ENCODE data around the gene CCDC13. TPM values are rescaled to one million over a fixed set of nuclear protein-coding genes. Genes with fewer than 3 reads are reported as not detected.

CCDC13 gene
- total RNA-seq, 4 donors from 2014 or later, result 1.2 to 5.3 (median 3.9) TPM

DNA sequence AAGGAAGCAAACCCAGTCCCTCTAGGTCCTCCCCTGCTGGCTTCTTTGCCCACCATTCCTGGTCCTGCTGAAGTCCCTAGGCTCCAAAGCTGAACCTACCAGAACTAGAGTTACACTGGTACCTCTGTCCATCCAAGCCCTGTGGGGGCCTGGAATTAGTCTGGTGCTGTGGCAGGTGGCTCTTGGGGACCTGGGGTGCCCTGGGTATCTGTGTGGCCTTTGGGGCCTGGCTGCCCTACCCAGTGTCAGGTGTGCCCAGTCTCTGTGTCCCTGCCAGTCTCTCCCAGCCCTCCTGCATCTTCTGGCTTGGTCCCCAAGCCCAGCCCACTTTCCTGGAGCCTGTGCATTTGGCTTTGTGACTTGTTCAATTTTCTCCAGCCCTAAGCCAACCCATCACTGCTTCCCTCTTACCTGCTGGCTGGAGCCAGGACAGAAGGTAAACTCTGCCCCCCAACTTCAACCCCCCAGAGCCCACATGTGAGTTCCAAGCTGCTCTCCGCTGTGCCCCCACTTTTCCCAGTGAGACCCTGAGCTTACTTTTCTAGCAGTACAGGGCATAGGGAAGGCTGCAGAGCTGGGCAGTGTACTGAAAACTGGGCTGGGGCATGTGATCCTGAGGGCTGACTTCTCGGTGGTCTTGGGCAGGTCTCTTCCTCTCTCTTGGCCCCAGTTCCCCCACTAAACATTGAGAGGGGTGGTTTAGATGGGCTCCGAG lies 42.2 kb downstream of the CCDC13 start:
- DNase-seq (ENCODE audit: extremely low spot score), result no peak
- no peaks in the 10 kb centered on the region for H3K27me3 ChIP-seq
- H3K4me1 ChIP-seq, result peaks cover 0 to 11% (median 8%) of the 10 kb centered on the region in 4 donors
- peak overlapping the region in 1 of 4 donors; percentile 7 for H3K27ac ChIP-seq (replicated peaks in 1 of 4)
- H3K4me3 ChIP-seq, result no peak overlapping the region
- H3K9me3 ChIP-seq, result no peaks in the 10 kb centered on the region
- 91% methylated on average over 3 of the region's 3 CpGs for WGBS
- intact Hi-C loops (cut with DNase I), result no loop called here
- no peaks in the 10 kb centered on the region for H3K36me3 ChIP-seq
- no peak for TF ChIP-seq EP300 (IDR thresholded peaks at IDR 0.05)

DNA sequence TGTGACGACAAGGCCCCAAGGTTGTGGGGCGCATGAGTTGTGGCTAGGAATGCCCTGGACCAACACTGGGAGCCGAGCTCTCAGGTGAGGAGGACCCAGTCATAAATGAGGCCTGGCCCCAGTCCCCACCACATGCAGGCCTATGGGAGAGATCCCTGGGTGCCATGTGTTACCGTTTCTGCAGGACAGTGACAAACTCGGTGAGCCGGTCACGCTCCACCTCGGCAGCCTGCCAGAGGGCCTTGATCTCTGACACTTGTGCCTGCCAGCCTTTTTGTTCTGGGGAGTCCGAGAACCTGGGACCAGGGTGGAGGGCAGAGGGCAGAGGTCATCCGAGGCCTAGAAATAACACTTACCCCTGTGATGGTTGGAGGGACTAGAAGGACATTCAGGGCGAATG lies 42.8 kb downstream of the CCDC13 start:
- Histone ChIP-seq H3K27me3 (no peaks in the 10 kb centered on the region), H3K9me3 (no peaks in the 10 kb centered on the region), H3K27ac (replicated peaks in 1 of 4) (no peak overlapping the region), H3K36me3 (no peaks in the 10 kb centered on the region), H3K4me1 (peaks cover 0 to 11% (median 8%) of the 10 kb centered on the region in 4 donors), H3K4me3 (no peak overlapping the region)
- no peak for DNase-seq (ENCODE audit: extremely low spot score)
- intact Hi-C loops (cut with DNase I), result no loop called here
- WGBS, result 76% methylated on average over 6 of the region's 11 CpGs
- TF ChIP-seq POLR2A (IDR thresholded peaks at IDR 0.05; ENCODE audit: low read depth), result no peak
- TF ChIP-seq, protein P1, sequence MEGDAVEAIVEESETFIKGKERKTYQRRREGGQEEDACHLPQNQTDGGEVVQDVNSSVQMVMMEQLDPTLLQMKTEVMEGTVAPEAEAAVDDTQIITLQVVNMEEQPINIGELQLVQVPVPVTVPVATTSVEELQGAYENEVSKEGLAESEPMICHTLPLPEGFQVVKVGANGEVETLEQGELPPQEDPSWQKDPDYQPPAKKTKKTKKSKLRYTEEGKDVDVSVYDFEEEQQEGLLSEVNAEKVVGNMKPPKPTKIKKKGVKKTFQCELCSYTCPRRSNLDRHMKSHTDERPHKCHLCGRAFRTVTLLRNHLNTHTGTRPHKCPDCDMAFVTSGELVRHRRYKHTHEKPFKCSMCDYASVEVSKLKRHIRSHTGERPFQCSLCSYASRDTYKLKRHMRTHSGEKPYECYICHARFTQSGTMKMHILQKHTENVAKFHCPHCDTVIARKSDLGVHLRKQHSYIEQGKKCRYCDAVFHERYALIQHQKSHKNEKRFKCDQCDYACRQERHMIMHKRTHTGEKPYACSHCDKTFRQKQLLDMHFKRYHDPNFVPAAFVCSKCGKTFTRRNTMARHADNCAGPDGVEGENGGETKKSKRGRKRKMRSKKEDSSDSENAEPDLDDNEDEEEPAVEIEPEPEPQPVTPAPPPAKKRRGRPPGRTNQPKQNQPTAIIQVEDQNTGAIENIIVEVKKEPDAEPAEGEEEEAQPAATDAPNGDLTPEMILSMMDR (IDR thresholded peaks at IDR 0.05), result no peak
- no peak for TF ChIP-seq EP300 (IDR thresholded peaks at IDR 0.05)
- no peak for TF ChIP-seq POLR2AphosphoS5 (IDR thresholded peaks at IDR 0.05)

DNA sequence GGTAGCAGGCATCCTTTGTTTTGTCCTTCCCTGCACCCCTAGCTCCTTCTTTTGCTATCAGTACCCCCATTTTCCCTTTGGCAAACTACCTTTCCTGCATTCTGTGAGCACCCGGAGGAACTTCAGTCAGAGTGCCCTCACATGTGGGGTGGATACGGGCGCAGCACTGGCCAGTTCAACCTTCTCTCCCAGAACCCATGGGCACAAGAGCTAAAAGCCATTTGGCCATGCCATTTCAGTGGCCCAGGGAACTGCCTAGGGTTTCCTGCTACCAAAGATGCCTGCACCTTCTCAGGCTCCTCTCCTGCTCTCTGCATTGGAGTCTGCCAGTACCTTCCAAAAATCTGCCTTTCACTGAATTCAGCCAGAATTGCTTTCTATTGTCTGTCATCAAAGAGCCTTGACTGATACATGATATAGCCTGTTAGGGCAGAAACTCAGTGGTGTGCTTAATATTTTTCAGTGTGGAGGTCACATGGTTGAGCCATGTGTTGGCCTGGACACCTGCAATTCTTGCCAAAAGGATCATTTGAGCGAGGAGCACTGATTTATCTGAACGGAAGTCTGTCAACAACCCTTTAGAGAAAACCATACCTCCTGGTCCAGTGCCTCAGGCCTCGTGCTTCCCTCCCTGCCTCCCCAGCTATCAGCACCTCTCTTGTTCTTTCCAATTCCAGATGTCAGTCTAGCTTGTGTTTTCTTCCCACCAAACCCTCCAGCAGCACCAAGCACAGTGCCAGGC lies 43.5 kb downstream of the CCDC13 start:
- H3K9me3 ChIP-seq, result no peaks in the 10 kb centered on the region
- intact Hi-C loops (cut with DNase I), result no loop called here
- 71% methylated on average over 6 of the region's 6 CpGs for WGBS
- H3K4me3 ChIP-seq, result no peak overlapping the region
- TF ChIP-seq POLR2AphosphoS5 (IDR thresholded peaks at IDR 0.05), result no peak
- TF ChIP-seq POLR2A (IDR thresholded peaks at IDR 0.05; ENCODE audit: low read depth), result no peak
- TF ChIP-seq EP300 (IDR thresholded peaks at IDR 0.05), result no peak
- TF ChIP-seq, protein P1 (IDR thresholded peaks at IDR 0.05), result no peak
- no peaks in the 10 kb centered on the region for H3K36me3 ChIP-seq
- peaks cover 0 to 11% (median 8%) of the 10 kb centered on the region in 4 donors for H3K4me1 ChIP-seq
- no peak for DNase-seq (ENCODE audit: extremely low spot score)
- H3K27me3 ChIP-seq, result no peaks in the 10 kb centered on the region
- H3K27ac ChIP-seq (replicated peaks in 1 of 4), result no peak overlapping the region

DNA sequence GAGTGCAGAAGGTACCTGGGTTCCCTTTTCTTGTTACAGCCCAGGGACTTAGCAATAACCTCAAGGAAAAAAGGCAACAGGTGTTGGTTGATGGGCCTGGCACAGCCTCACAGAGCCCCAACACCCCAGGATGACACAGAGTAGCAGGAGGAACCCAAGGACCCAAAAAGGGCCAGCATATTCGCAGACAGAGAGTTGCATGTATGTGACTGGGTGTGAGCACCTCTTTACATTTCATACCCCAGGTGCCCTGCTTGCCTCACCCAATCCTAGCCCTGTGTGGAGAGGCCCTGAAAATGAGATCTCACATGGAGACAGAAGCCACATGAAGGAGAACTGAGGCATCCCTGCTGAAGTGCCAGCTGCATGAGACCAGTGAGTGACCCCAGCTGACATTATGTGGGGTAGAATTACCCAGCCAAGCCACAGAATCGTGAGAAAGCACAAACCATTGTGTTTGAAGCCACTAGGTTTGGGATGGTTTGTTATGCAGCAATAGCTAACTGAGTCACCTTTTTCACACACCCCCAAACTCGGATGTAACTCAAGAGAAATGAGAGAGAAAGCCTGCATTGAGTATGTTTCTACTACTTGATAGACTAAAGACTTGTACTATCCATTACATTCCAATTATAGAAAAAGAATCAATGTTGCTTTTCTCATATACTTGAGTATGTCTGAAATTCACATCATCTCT lies 44.2 kb downstream of the CCDC13 start:
- no peak for DNase-seq (ENCODE audit: extremely low spot score)
- WGBS, result 83% methylated on average over 3 of the region's 3 CpGs
- intact Hi-C loops (cut with DNase I), result no loop called here
- no peak overlapping the region for H3K4me3 ChIP-seq
- H3K27ac ChIP-seq (replicated peaks in 1 of 4), result no peak overlapping the region
- H3K4me1 ChIP-seq, result peaks cover 0 to 11% (median 8%) of the 10 kb centered on the region in 4 donors
- H3K9me3 ChIP-seq, result no peaks in the 10 kb centered on the region
- no peaks in the 10 kb centered on the region for H3K27me3 ChIP-seq
- TF ChIP-seq, protein P1 (IDR thresholded peaks at IDR 0.05), result no peak
- no peak for TF ChIP-seq POLR2A (IDR thresholded peaks at IDR 0.05; ENCODE audit: low read depth)
- TF ChIP-seq EP300 (IDR thresholded peaks at IDR 0.05), result no peak
- TF ChIP-seq POLR2AphosphoS5 (IDR thresholded peaks at IDR 0.05), result no peak
- H3K36me3 ChIP-seq, result no peaks in the 10 kb centered on the region

DNA sequence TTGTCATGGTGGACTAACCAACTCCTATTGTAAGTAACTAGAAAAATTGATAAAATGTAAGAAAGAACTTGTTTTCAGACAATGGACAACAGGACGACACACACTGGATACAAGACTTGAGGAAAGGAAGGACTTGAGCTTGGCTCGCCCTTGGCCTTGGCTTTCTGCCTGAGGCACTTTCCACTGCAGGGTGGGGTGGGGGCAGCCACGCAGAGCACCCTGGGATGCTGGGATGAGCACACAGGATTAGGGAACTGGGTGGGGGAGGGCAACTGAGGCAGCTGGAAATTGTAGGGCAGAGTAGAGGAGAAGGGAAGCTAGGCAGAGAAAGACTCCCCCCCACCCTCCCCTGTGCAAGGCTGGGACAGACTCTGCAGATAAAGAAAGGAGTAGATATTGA lies 45.0 kb downstream of the CCDC13 start:
- no peak for DNase-seq (ENCODE audit: extremely low spot score)
- no peak for TF ChIP-seq POLR2AphosphoS5 (IDR thresholded peaks at IDR 0.05)
- TF ChIP-seq EP300 (IDR thresholded peaks at IDR 0.05), result no peak
- no peak for TF ChIP-seq POLR2A (IDR thresholded peaks at IDR 0.05; ENCODE audit: low read depth)
- TF ChIP-seq, protein P1 (IDR thresholded peaks at IDR 0.05), result no peak
- Histone ChIP-seq H3K4me3 (no peak overlapping the region), H3K9me3 (no peaks in the 10 kb centered on the region), H3K36me3 (no peaks in the 10 kb centered on the region), H3K27me3 (no peaks in the 10 kb centered on the region), H3K4me1 (peaks cover 0 to 11% (median 8%) of the 10 kb centered on the region in 4 donors), H3K27ac (replicated peaks in 1 of 4) (no peak overlapping the region)
- intact Hi-C loops (cut with DNase I), result no loop called here
- WGBS, result 49% methylated on average over 3 of the region's 3 CpGs
